WERI-Rb-1 (cell line): ENCODE results near the gene LRRC49.

Experiments used
- DNase-seq: peaks from one replicate; pipeline ENCODE4 v3.0.0-alpha.2; 2020
- H3K27ac ChIP-seq: fragments of 250-450 bp; sonication (Bioruptor Pico); 2 replicates; pipeline ENCODE4 v1.5.1; 2020; ENCODE audit warnings: mild to moderate bottlenecking, moderate library complexity
- H3K27me3 ChIP-seq: fragments of 250-450 bp; sonication (Bioruptor Pico); 2 replicates; pipeline ENCODE4 v1.5.1; 2021; ENCODE audit warnings: mild to moderate bottlenecking, low read depth, moderate library complexity; ENCODE audit not compliant: insufficient read depth, severe bottlenecking
- H3K36me3 ChIP-seq: fragments of 250-450 bp; sonication (Bioruptor Pico); 2 replicates; pipeline ENCODE4 v1.5.1; 2020; ENCODE audit warnings: mild to moderate bottlenecking, moderate library complexity
- H3K4me3 ChIP-seq: 2 replicates; pipeline ENCODE4 v1.5.1; 2011; ENCODE audit warnings: low read depth, mild to moderate bottlenecking, control low read depth, low read length
- H3K9me3 ChIP-seq: fragments of 250-450 bp; sonication (Bioruptor Pico); 2 replicates; pipeline ENCODE4 v1.5.1; 2021; ENCODE audit warnings: mild to moderate bottlenecking, moderate library complexity; ENCODE audit not compliant: severe bottlenecking
- CTCF ChIP-seq: IDR thresholded peaks from 2 replicates; pipeline ENCODE4 v1.5.1; 2011; ENCODE audit warnings: low read depth, mild to moderate bottlenecking, control low read depth, inconsistent platforms, low read length

LRRC49 gene

GRCh38 chr15:71097890-71098289, 205.3 kb downstream of the LRRC49 start:
- Histone ChIP-seq H3K9me3 (no peaks in the 10 kb centered on the region), H3K27ac (no peak overlapping the region), H3K36me3 (no peaks in the 10 kb centered on the region), H3K27me3 (no peaks in the 10 kb centered on the region), H3K4me3 (no peak overlapping the region)
- no peak for TF ChIP-seq CTCF
- no peak for DNase-seq

- no peaks in the 10 kb centered on the region for H3K9me3 ChIP-seq
Measured at GRCh38 chr15:71098920-71099319, 206.3 kb downstream of the LRRC49 start.

More at GRCh38 chr15:71098920-71099319, 206.3 kb downstream of the LRRC49 start:
- no peak for TF ChIP-seq CTCF
- no peak for DNase-seq
- H3K27ac ChIP-seq = no peak overlapping the region
- no peaks in the 10 kb centered on the region for H3K36me3 ChIP-seq
- H3K4me3 ChIP-seq = no peak overlapping the region
- H3K27me3 ChIP-seq = no peaks in the 10 kb centered on the region
